ENCODE measurements around the gene PPP1R1B. TPM values are rescaled to one million over a fixed set of nuclear protein-coding genes. Genes with fewer than 3 reads are reported as not detected.

Gene PPP1R1B
- total RNA-seq, 4 donors from 2014 or later, result 1.5 to 5.1 TPM; not detected in 2

DNA sequence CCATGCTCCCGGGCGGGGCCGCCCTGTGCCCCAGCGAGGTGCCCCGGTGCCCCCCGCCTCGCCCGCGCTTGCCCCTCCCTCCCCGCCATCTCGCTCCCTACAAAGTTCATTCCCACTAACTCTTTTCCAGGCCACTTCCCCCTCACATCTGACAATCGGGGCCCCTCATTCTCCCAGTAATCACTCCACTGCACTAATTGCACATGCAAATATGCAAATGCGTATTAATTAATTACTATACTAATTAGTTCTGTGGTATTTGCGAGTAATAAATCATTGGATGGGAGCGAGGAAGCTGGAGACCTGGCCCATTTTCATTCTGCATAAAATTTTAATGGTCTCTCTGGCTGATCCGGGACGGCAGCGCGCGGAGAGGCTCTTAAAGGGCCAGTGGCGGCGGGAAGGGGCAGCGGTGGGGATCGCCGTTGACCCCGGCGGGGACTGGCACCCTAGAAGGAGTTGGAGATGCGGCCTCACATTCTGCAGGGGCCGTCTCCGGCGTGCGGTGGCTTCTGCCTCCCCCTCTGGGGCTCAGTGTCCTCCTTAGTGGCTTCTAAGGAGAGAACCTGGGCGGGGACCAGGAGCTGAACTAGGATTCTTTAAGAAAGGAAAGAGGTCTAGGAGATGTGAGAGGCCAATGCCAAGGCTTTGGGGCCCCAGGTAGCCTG is 8.4 kb upstream of the PPP1R1B start:
- Histone ChIP-seq H3K27ac (peak overlapping the region in 2 of 4 donors; percentile 7 to 16), H3K4me1 (peaks cover 3 to 5% of the 10 kb centered on the region in 2 donors), H3K9me3 (no peaks in the 10 kb centered on the region), H3K4me3 (peak overlapping the region; percentile 49 to 63 (median 61)), H3K36me3 (no peaks in the 10 kb centered on the region), H3K27me3 (peaks cover 3 to 16% (median 5%) of the 10 kb centered on the region in 3 donors)
- intact Hi-C loops (cut with DNase I; ENCODE audit: low total_unique reads), result no loop called here
- no peak for ATAC-seq
- in situ Hi-C loops (cut with MboI; ENCODE audit: low sequenced_read_pairs in 4 of 4), result no loop called here
- DNase-seq, result no peak
- no peak for TF ChIP-seq POLR2A (IDR thresholded peaks at IDR 0.05)
- TF ChIP-seq, protein P1, sequence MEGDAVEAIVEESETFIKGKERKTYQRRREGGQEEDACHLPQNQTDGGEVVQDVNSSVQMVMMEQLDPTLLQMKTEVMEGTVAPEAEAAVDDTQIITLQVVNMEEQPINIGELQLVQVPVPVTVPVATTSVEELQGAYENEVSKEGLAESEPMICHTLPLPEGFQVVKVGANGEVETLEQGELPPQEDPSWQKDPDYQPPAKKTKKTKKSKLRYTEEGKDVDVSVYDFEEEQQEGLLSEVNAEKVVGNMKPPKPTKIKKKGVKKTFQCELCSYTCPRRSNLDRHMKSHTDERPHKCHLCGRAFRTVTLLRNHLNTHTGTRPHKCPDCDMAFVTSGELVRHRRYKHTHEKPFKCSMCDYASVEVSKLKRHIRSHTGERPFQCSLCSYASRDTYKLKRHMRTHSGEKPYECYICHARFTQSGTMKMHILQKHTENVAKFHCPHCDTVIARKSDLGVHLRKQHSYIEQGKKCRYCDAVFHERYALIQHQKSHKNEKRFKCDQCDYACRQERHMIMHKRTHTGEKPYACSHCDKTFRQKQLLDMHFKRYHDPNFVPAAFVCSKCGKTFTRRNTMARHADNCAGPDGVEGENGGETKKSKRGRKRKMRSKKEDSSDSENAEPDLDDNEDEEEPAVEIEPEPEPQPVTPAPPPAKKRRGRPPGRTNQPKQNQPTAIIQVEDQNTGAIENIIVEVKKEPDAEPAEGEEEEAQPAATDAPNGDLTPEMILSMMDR (IDR thresholded peaks at IDR 0.05 in 4 of 5, conservative IDR thresholded peaks at IDR 0.05 in 1 of 5), result no peak

- H3K36me3 ChIP-seq, result no peaks in the 10 kb centered on the region
- peaks cover 3 to 5% of the 10 kb centered on the region in 2 donors for H3K4me1 ChIP-seq
- peak overlapping the region in 2 of 4 donors; percentile 49 to 61 for H3K4me3 ChIP-seq
- H3K27me3 ChIP-seq, result peaks cover 3 to 16% (median 5%) of the 10 kb centered on the region in 3 donors
- ATAC-seq (no peak), DNase-seq (no peak)
- in situ Hi-C loops (cut with MboI; ENCODE audit: low sequenced_read_pairs in 4 of 4), result no loop called here
- no peak overlapping the region for H3K27ac ChIP-seq
- TF ChIP-seq POLR2A (IDR thresholded peaks at IDR 0.05), result no peak
- TF ChIP-seq, protein P1 (IDR thresholded peaks at IDR 0.05 in 4 of 5, conservative IDR thresholded peaks at IDR 0.05 in 1 of 5), result no peak
- H3K9me3 ChIP-seq, result no peaks in the 10 kb centered on the region
- intact Hi-C loops (cut with DNase I; ENCODE audit: low total_unique reads), result no loop called here
These were observed 7.6 kb upstream of the PPP1R1B start for GRCh38 chr17:39618956-39619785.

GRCh38 chr17:39619786-39620101 is 7.0 kb upstream of the PPP1R1B start:
- Histone ChIP-seq H3K4me1 (peaks cover 3 to 5% of the 10 kb centered on the region in 2 donors), H3K27ac (no peak overlapping the region), H3K9me3 (no peaks in the 10 kb centered on the region), H3K36me3 (no peaks in the 10 kb centered on the region), H3K4me3 (no peak overlapping the region), H3K27me3 (peaks cover 3 to 19% (median 5%) of the 10 kb centered on the region in 3 donors)
- no peak for DNase-seq
- no peak for TF ChIP-seq POLR2A (IDR thresholded peaks at IDR 0.05)
- TF ChIP-seq, protein P1 (IDR thresholded peaks at IDR 0.05 in 4 of 5, conservative IDR thresholded peaks at IDR 0.05 in 1 of 5), result no peak
- intact Hi-C loops (cut with DNase I; ENCODE audit: low total_unique reads) (no loop called here), in situ Hi-C loops (cut with MboI; ENCODE audit: low sequenced_read_pairs in 4 of 4) (loop anchor here (5.0 to 10.0 kb wide), 4 partner anchors 53 to 135 kb away; no protein-coding TSS in a partner anchor)
- ATAC-seq, result no peak

DNA sequence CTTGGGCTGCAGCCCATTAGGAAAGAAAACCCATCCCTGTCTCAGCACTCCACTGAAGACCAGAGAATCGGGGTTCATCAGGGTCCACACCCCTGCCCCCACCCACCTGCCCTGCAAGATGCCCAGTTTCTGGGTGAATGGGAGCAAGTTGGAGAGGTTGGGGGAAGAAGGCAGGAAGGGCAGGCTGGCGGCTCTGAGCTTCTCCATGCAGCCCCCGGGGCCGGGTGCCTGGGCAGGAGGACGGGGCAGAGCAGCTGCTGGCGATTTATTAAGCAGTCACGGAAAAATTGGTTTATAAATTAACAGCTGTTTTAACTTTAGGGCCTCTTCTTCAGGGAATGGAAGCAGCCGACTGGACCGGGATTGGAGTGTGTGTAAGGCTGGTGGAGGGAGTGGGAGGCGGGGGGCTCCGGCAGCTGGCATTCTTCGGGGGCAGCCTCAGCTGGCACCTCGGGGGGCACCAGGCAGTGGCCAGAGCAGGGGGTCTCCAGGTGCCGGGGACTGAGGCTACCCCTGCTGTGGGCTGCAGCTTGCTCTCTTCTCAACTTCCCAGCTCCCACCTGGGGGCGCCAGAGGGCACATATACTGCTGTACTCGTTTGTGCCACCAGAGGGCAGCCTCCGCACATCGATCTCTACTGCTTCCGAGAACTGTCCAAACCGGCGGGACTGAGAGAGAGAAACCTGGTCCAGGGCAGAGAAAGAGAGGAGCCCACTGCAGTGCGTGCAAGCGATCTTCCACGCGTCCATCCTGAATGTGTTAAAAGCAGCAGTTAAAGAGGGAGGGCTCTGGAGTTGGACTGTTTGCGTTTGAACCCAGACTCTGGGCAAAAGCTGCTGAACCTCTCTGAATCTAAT is 5.0 kb upstream of the PPP1R1B start:
- Histone ChIP-seq H3K36me3 (no peaks in the 10 kb centered on the region), H3K27me3 (peaks cover 14 to 32% (median 21%) of the 10 kb centered on the region in 3 donors), H3K27ac (no peak overlapping the region), H3K9me3 (no peaks in the 10 kb centered on the region), H3K4me1 (peaks cover 5 to 8% of the 10 kb centered on the region in 2 donors), H3K4me3 (no peak overlapping the region)
- peak; percentile 88 to 89 for ATAC-seq
- intact Hi-C loops (cut with DNase I; ENCODE audit: low total_unique reads), result loop anchor here (1.0 to 2.0 kb wide), 4 partner anchors 15 to 133 kb away; partner anchors contain the start of genes MIEN1 and STARD3
- no peak for TF ChIP-seq POLR2A (IDR thresholded peaks at IDR 0.05)
- TF ChIP-seq, protein P1 (IDR thresholded peaks at IDR 0.05 in 4 of 5, conservative IDR thresholded peaks at IDR 0.05 in 1 of 5), result peak; percentile 97 to 99 (median 99)
- peak; percentile 69 to 79 for DNase-seq
- in situ Hi-C loops (cut with MboI; ENCODE audit: low sequenced_read_pairs in 4 of 4), result loop anchor here (5.0 to 10.0 kb wide), 4 partner anchors 51 to 133 kb away; no protein-coding TSS in a partner anchor

Data from gastrocnemius medialis (tissue), 4 donors.